HG03095 (cell line): ENCODE measurements around the gene CEACAM20.
"Not testable (repeated sequence)": the region's sequence is repeated elsewhere in the genome, so short reads cannot be mapped to it uniquely, and the experiment has no call there.

Experiments used
- ATAC-seq: cut with Tn5 transposase; IDR thresholded peaks from one replicate; pipeline ENCODE4 v1.9.1; 2021; ENCODE audit warnings: moderate library complexity; ENCODE audit not compliant: unreplicated experiment

Gene CEACAM20

DNA sequence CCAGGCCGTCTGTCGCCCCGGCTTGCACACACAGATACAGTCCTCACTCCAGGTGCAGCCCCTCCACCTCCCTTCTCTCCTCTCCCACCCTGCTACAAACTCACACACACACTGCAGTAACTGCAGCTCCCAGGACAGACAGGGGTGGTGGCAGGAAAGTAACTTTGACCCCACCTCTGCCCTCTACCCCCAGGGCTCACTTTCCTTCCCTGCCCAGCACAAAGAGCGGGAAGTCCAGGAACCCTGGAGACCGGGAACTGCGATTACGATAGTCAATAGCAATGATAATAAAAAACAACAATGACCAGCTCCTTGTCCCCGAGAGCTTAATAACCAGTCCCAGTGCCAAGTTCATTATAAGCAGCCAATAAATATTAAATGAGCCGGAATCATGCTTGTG lies at the start of gene CEACAM20:
Gene CEACAM20, minus strand, starts transcription at position 140 of the 400 bp plus-strand sequence. CDS start 166 bp downstream, outside the sequence.
- no peak for ATAC-seq

- ATAC-seq = no peak
Measured at GRCh38 chr19:44577566-44577874, 48.0 kb upstream of the CEACAM20 start.

GRCh38 chr19:44576843-44577565 lies 47.5 kb upstream of the CEACAM20 start:
- no peak for ATAC-seq

DNA sequence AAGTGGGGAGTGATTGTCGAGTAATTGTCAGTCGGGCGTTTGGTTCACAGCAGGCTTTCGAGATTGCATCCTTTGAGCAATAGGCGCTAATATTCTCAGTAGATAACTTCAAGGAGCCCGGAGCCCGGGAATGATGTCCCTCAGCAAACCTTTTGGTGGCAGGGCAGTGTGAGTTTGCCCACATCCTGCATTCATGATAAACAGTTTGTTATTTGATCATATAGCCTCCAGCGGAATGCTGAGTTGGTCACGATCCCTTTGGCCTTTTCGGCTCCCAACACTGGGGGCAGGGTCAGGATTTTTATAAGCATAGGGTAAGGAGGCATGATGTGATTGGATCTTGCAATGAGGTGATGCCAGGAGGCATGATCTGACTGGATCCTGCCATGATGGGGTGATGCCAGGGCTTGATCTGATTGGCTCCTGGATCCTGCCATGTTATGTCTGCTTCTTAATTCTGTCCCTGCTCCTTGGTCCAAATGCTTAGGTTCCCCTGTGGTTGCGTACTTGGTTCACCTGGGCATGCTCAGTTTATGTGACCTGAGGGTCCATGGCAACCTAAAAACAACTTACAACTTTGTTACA lies 45.7 kb upstream of the CEACAM20 start:
- ATAC-seq = no peak

DNA sequence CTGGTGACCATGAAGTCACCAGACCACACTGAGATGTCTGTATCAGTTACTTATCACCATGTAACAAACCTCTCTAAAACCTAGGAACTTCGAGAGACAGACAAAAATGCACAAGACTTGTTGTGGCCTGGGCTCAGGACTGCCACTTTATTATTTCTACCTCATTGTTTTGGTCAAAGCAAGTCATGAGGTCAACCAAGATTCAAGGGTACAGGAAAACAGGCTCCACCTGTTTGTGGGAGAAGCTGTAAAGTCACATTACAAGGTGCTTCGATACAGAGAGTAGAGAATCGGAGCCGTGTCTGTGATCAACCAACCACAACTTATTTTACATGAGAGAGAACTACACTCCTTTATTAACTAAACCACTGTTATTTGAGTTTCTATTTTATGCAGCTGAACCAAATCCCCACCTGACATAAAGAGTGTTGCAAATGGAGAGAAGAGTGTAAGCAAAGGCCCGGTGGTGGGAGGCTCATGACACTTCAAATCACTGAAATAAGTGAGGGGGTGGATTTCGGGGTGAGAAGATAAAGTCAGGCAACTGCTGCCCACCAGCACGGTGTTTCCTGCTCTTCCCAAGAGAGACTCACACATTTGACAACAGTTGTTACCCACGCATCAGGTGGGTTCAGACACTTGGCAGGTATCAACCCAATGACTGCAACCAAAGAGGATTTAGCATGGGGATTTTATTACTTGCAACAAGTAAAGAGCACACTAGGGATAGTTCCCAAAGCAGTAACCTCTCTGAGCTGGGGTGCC lies 44.9 kb upstream of the CEACAM20 start:
- no peak for ATAC-seq

DNA sequence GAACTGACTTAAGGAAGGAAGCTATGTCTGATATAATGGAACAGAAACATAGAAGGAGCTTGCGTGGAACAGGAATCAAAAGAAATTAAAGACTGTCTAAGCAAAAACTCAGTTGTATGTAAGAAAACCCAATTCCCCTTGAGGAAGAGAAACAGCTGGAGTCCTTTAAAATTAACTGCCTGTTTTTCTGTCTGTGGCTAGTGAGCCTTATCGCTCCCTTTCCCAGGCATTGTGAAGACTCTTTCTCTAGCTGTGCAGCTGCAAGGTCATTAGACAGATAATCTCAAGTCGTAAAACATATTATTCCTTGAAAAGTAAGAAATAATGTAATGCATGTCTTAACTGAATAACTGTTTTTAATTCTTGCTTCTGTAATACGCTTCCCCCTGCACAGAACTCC lies 44.2 kb upstream of the CEACAM20 start:
- ATAC-seq = no peak

DNA sequence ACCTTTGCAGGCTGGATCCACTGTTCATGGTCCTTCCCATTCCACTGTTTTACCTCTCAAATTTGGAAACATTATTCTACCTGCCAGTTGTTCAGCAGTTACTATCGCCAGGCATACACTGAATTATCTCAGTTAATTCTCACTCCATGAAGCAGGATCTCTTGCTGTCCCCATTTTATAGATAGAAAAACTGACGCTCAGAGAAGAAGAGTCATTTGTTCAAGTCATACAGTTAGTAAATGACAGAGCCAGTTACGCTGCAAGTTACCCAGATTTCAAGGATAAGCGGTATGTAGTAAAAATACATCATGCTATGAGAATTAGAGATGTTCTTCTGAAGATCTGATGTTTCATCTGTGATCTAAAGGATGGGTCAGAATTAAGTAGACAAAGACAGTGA lies 43.7 kb upstream of the CEACAM20 start:
- no peak for ATAC-seq

GRCh38 chr19:44572581-44572900 lies 43.1 kb upstream of the CEACAM20 start:
- ATAC-seq = no peak

DNA sequence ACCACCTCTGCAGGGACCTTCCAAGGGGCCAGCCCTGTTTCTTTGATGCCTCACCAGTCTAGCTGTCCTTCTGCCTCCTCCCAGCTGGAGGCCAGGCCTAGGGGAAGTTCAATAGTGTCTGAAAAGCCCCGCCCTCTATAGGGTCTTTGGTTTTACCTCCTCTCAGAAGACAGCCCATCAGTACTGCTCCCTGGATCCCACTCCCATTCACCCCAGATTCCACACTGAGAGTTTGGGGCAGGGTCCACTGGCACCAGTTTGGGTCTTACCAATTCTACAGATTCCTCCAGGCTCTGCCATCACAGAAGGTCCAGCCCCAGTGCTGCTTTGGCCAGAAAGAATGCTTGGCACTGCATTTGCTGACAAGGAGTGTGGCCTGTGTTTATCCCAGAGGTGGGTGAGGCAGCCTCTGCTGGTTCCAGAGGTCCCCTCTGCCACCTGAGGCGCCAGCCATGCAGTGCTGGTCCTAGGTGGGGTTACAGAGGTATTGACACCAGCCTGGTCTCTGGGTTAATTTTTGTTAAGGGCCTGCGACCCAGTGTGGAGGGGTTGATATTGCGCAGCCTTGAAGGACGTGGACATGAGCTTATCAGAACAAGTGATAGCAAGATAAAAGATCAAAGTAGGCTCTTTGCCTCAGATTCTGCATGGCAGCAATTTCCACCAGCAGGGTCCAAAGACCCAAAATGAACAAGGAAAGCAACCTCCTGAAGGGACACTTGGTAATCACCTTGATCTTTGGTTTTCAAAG lies 42.5 kb upstream of the CEACAM20 start:
- no peak for ATAC-seq

- ATAC-seq = no peak
Measured at GRCh38 chr19:44570984-44571684, 41.7 kb upstream of the CEACAM20 start.

- ATAC-seq = no peak
Measured at GRCh38 chr19:44570603-44570983, 41.1 kb upstream of the CEACAM20 start.

- no peak for ATAC-seq
Measured at GRCh38 chr19:44567745-44568144, 38.3 kb upstream of the CEACAM20 start.

DNA sequence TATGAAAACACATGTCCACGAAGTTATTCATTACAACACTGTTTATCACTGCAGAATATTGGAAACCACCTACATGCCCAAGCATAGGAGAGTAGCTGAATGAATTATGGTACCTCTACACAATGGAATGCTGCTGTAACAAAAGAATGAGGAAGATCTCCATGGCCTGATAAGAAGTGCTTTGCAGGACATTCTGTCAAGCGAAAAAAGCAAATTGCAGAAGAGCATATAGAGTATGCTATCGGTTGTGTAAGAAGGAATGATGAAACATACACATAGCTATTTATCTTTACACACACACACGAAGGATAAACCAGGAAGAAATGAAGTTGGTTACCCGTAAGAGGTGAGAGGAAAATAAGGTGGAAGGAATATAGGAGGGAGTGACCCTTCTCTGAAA lies 37.5 kb upstream of the CEACAM20 start:
- no peak for ATAC-seq

DNA sequence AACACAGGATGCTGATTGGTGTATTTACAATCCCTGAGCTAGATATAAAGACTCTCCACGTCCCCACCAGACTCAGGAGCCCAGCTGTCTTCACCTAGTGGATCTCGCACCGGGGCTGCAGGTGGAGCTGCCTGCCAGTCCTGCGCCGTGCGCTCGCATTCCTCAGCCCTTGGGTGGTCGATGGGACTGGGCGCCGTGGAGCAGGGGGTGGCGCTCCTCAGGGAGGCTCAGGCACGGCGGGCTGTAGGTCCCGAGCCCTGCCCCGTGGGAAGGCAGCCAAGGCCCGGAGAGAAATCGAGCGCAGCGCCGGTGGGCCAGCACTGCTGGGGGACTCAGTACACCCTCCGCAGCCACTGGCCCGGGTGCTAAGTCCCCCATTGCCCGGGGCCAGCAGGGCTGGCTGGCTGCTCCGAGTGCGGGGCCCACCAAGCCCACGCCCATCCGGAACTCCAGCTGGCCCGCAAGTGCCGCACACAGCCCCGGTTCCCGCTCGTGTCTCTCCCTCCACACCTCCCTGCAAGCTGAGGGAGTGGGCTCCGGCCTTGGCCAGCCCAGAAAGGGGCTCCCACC lies 33.7 kb upstream of the CEACAM20 start:
- not testable (repeated sequence) for ATAC-seq

DNA sequence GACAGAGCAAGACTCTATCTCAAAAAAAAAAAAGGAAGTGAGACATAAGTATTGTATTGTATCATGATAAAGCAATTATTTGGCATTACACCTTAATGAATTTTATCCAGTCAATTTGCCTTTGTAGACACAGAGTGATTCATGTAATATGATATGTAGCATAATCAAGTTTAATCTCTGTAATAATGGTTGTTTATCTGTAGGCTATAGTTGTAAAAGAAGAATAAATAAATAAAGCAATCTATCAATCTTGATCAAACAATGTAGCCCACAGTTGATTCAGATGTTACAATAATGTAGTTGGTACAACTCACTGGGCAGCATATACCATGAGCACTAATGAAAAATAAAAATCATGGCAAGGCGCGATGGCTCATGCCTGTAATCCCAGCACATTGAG lies 28.5 kb upstream of the CEACAM20 start:
- ATAC-seq = no peak

- ATAC-seq = no peak
Measured at GRCh38 chr19:44554641-44555246, 25.3 kb upstream of the CEACAM20 start.

GRCh38 chr19:44553478-44554171 lies 24.1 kb upstream of the CEACAM20 start:
- no peak for ATAC-seq

GRCh38 chr19:44552324-44552723 lies 22.8 kb upstream of the CEACAM20 start:
- no peak for ATAC-seq

- no peak for ATAC-seq
Measured at GRCh38 chr19:44551850-44552249, 22.4 kb upstream of the CEACAM20 start.

DNA sequence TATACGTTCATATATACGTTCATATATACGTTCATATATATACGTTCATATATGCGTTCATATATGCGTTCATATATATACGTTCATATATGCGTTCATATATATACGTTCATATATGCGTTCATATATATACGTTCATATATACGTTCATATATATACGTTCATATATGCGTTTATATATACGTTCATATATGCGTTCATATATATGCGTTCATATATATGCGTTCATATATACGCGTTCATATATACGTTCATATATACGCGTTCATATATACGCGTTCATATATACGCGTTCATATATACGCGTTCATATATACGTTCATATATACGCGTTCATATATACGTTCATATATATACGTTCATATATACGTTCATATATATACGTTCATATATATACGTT lies 21.5 kb upstream of the CEACAM20 start:
- not testable (repeated sequence) for ATAC-seq
